ENCODE results near the gene OR56B1. TPM values are rescaled to one million over a fixed set of nuclear protein-coding genes. Genes with fewer than 3 reads are reported as not detected.
A peak's percentile ranks its signal among the peaks of the same experiment; 100 is the strongest.

Gene OR56B1
- total RNA-seq, 2 experiments from 2014 or later = 0.14 to 0.17 TPM

DNA sequence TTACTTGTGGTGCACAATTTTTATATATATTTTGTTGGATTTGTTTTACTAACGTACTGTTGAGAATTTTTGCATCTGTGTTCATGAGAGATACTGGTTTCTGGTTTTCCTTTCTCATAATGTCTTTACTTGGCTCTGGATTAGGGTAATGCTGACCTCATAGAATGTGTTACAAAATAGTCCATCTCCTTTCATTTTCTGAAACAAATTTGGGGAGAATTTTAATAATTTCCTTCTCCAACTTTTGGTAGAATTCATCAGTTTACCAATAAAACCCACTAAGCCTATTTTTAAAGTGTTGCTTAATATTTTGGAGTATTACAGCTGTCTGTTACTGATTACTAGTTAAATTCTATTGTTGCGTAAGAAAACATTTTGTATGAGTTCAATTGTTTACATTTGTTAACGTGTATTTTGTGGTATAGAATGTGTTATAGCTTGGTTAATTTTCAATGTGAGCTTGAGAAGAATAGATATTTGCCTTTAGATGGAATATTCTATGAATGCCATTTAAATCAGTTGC is 35.1 kb upstream of the OR56B1 start:
- peak overlapping the region; percentile 52 for H3K27ac Mint-ChIP-seq
- no peaks in the 10 kb centered on the region for H3K9me3 Mint-ChIP-seq
- peaks cover 54% of the 10 kb centered on the region for H3K4me1 Mint-ChIP-seq (ENCODE audit: low read depth)
- Histone ChIP-seq H3K36me3 (ENCODE audit: insufficient read depth, low read length) (peaks cover 85% of the 10 kb centered on the region), H3K27me3 (ENCODE audit: control insufficient read depth in 1 of 2, insufficient read depth in 2 of 2, low read length in 2 of 2) (no peaks in the 10 kb centered on the region), H3K9me3 (ENCODE audit: control insufficient read depth in 1 of 2, insufficient read depth in 1 of 2, low read length in 2 of 2) (no peaks in the 10 kb centered on the region), H3K4me3 (ENCODE audit: low read length) (no peak overlapping the region), H3K27ac (ENCODE audit: low read depth in 1 of 2, low read length in 2 of 2) (no peak overlapping the region), H3K4me1 (ENCODE audit: insufficient read depth, low read length) (peaks cover 9% of the 10 kb centered on the region)
- no peaks in the 10 kb centered on the region for H3K27me3 Mint-ChIP-seq
- DNase-seq (no peak), ATAC-seq (ENCODE audit: poor library complexity) (no peak)
- no peak for TF ChIP-seq CTCF (IDR thresholded peaks at IDR 0.05)
- CTCF ChIA-PET = interaction anchor here (1.4 to 2.1 kb wide), 2 partner anchors 16 to 23 kb away, joined by 3 to 12 read pairs; partner anchors contain the start of gene TRIM5
- POLR2A ChIA-PET = interaction anchor here (0.6 to 2.3 kb wide), 4 partner anchors 11 to 104 kb away, joined by 3 to 17 read pairs (median 6); partner anchors contain the start of genes TRIM22 and TRIM5
- intact Hi-C loops (cut with DNase I, micrococcal nuclease) = loop anchor here in 1 of 2 experiments (2.0 kb wide), 1 partner anchor 14 kb away; no protein-coding TSS in a partner anchor
- H3K36me3 Mint-ChIP-seq (ENCODE audit: low read depth) = peaks cover 91% of the 10 kb centered on the region
- no peak overlapping the region for H3K4me3 Mint-ChIP-seq

GRCh38 chr11:5703741-5704536 is 32.3 kb upstream of the OR56B1 start:
- no peaks in the 10 kb centered on the region for H3K27me3 Mint-ChIP-seq
- TF ChIP-seq CTCF (IDR thresholded peaks at IDR 0.05) = no peak
- CTCF ChIA-PET = interaction anchor here (1.5 kb wide), 1 partner anchor 20 kb away, joined by 6 read pairs; the partner anchor contains the start of gene TRIM5
- no peak overlapping the region for H3K4me3 ChIP-seq (ENCODE audit: low read length)
- no peaks in the 10 kb centered on the region for H3K9me3 ChIP-seq (ENCODE audit: control insufficient read depth in 1 of 2, insufficient read depth in 1 of 2, low read length in 2 of 2)
- H3K27ac ChIP-seq (ENCODE audit: low read depth in 1 of 2, low read length in 2 of 2) = no peak overlapping the region
- DNase-seq (no peak), ATAC-seq (ENCODE audit: poor library complexity) (no peak)
- intact Hi-C loops (cut with DNase I, micrococcal nuclease) = no loop called here
- H3K27ac Mint-ChIP-seq = peak overlapping the region; percentile 42
- H3K36me3 ChIP-seq (ENCODE audit: insufficient read depth, low read length) = peaks cover 83% of the 10 kb centered on the region
- H3K36me3 Mint-ChIP-seq (ENCODE audit: low read depth) = peaks cover 86% of the 10 kb centered on the region
- peaks cover 40% of the 10 kb centered on the region for H3K4me1 Mint-ChIP-seq (ENCODE audit: low read depth)
- H3K9me3 Mint-ChIP-seq = no peaks in the 10 kb centered on the region
- no peak overlapping the region for H3K4me3 Mint-ChIP-seq
- POLR2A ChIA-PET = interaction anchor here (1.4 kb wide), 1 partner anchor 19 kb away, joined by 3 read pairs; the partner anchor contains the start of gene TRIM5
- H3K4me1 ChIP-seq (ENCODE audit: insufficient read depth, low read length) = peaks cover 2% of the 10 kb centered on the region
- no peaks in the 10 kb centered on the region for H3K27me3 ChIP-seq (ENCODE audit: control insufficient read depth in 1 of 2, insufficient read depth in 2 of 2, low read length in 2 of 2)

GRCh38 chr11:5705688-5706087 is 30.6 kb upstream of the OR56B1 start:
- no peaks in the 10 kb centered on the region for H3K4me1 ChIP-seq (ENCODE audit: insufficient read depth, low read length)
- ChIA-PET POLR2A (interaction anchor here (1.4 kb wide), 1 partner anchor 21 kb away, joined by 5 read pairs; the partner anchor contains the start of gene TRIM5), CTCF (no interaction called here)
- DNase-seq (no peak), ATAC-seq (ENCODE audit: poor library complexity) (no peak)
- no peak overlapping the region for H3K27ac ChIP-seq (ENCODE audit: low read depth in 1 of 2, low read length in 2 of 2)
- Mint-ChIP-seq H3K36me3 (ENCODE audit: low read depth) (peaks cover 87% of the 10 kb centered on the region), H3K4me3 (no peak overlapping the region), H3K4me1 (ENCODE audit: low read depth) (peaks cover 38% of the 10 kb centered on the region), H3K27me3 (no peaks in the 10 kb centered on the region), H3K27ac (peak overlapping the region; percentile 58), H3K9me3 (no peaks in the 10 kb centered on the region)
- H3K4me3 ChIP-seq (ENCODE audit: low read length) = no peak overlapping the region
- no peak for TF ChIP-seq CTCF (IDR thresholded peaks at IDR 0.05)
- H3K36me3 ChIP-seq (ENCODE audit: insufficient read depth, low read length) = peaks cover 83% of the 10 kb centered on the region
- no peaks in the 10 kb centered on the region for H3K9me3 ChIP-seq (ENCODE audit: control insufficient read depth in 1 of 2, insufficient read depth in 1 of 2, low read length in 2 of 2)
- no peaks in the 10 kb centered on the region for H3K27me3 ChIP-seq (ENCODE audit: control insufficient read depth in 1 of 2, insufficient read depth in 2 of 2, low read length in 2 of 2)
- intact Hi-C loops (cut with DNase I, micrococcal nuclease) = no loop called here

Data from CD4-positive, alpha-beta T cell (primary cell).